ENCODE measurements around the gene ISM1.

Gene ISM1

DNA sequence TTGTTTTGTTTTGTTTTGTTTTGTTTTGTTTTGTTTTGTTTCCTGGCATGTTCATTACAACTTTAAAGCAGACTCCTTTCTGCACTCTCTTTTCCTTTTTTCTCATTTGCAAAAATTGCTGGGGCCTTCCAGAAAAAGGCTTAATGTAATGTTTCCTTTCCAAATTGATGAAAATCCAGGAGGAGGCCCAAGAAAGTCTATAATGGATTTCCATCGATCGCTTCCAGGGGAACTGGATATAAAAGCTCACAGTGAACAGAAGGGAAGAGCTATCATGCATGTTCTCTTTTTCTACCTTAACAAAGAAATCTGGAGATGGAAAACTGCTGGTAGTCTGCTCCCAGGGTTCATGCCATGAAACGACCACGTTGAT lies 28.7 kb downstream of the ISM1 start:
- TF ChIP-seq, protein P1, sequence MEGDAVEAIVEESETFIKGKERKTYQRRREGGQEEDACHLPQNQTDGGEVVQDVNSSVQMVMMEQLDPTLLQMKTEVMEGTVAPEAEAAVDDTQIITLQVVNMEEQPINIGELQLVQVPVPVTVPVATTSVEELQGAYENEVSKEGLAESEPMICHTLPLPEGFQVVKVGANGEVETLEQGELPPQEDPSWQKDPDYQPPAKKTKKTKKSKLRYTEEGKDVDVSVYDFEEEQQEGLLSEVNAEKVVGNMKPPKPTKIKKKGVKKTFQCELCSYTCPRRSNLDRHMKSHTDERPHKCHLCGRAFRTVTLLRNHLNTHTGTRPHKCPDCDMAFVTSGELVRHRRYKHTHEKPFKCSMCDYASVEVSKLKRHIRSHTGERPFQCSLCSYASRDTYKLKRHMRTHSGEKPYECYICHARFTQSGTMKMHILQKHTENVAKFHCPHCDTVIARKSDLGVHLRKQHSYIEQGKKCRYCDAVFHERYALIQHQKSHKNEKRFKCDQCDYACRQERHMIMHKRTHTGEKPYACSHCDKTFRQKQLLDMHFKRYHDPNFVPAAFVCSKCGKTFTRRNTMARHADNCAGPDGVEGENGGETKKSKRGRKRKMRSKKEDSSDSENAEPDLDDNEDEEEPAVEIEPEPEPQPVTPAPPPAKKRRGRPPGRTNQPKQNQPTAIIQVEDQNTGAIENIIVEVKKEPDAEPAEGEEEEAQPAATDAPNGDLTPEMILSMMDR (IDR thresholded peaks at IDR 0.05; ENCODE audit: low read depth, low read length), result no peak
- no peak for DNase-seq (ENCODE audit: extremely low read depth, low read depth)

DNA sequence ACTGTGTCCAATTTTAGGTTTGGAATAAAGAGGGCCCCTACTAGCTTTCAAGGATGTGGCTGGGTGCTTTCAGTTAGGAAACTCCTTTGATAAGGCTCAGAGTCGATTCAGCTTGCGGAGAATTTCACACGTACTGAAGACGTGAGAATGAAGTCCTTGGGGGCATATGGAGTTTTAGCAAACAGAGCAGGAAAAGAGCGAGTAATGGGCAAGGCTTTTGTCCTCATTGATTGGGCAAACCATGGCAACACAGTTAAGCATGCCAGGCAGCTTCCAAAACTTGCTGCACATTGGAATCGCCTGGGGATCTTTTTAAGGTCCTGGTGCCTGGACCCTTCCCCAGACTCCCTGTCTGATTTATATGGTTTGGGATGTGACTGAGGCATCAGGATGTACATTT lies 29.2 kb downstream of the ISM1 start:
- TF ChIP-seq, protein P1 (IDR thresholded peaks at IDR 0.05; ENCODE audit: low read depth, low read length), result no peak
- DNase-seq (ENCODE audit: extremely low read depth, low read depth), result no peak

DNA sequence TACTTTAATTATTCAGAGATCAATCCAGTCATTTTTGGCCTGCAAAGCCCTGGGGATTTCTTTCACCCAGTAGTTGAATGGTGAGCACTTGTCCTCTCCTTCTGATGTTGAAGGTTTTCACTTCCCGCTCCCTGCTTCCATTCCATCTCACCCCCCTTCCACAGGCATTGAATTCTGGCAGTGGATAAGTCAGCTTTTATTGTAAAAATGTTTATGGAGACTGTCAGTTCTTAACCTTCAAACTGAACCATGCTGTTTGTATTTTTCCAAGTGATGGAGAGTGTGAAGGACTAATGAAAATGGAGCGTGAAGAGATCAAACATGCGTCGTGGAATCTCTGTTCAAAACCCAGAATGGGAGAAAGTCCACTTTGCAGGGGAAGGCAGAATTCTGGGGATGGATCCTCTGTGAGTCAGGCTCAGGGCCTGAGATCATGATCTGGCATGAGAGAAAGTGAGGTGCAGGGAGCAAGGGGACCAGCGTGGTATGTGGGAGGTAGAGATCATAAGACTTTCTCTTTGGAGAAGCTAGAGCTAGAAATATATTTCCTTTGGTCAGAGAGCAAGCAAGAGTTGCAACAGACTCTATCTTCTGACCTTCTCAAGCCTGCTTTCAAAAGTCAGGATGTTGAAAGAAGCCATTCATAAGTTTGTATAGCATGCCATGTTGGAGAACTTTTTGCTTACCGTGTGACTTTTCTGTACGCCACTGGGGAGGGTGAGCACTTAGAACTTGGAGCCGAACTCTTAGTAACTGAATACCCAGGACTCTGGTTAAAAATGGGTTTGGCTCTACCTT lies 30.2 kb downstream of the ISM1 start:
- DNase-seq (ENCODE audit: extremely low read depth, low read depth), result no peak
- TF ChIP-seq, protein P1 (IDR thresholded peaks at IDR 0.05; ENCODE audit: low read depth, low read length), result no peak

DNA sequence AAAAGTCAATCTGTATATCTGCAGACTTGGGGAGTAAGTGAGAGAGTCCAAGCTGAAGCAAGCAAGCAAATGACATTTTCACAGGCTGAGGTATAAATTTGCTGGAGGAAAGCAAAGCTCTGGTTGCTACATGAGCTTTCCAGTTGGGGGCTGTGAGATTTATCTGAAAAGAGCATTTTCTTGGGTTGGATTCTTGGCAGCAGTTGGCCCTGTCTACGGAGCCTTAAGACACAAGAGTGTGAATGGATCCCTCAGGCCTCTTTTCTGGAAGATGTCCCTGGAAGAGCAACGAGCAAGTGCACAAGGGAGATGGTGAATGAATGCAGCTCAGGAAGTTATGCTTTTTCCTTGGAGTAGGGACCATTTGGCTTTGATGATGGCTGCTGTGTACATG lies 30.8 kb downstream of the ISM1 start:
- no peak for DNase-seq (ENCODE audit: extremely low read depth, low read depth)
- TF ChIP-seq, protein P1 (IDR thresholded peaks at IDR 0.05; ENCODE audit: low read depth, low read length), result no peak

DNA sequence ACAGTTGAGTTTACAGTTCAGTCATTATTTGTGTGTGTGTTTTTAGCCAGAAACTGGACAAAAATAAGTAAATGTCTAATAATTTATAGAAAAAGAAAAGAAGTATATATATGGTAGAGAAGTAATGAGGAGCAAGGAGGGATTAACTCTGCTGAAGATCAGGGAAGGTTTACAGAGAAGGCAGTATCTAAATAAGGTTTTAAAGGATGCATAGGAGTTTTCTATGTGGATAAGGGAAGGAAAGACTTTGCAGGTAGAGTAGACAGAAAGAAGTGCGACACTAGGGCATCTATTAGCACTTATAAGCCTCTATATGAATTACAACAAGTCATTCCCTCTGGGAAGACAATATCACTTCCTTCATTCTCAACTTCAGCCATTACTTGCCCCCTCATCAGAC lies 34.3 kb downstream of the ISM1 start:
- DNase-seq (ENCODE audit: extremely low read depth, low read depth), result no peak
- TF ChIP-seq, protein P1 (IDR thresholded peaks at IDR 0.05; ENCODE audit: low read depth, low read length), result no peak

DNA sequence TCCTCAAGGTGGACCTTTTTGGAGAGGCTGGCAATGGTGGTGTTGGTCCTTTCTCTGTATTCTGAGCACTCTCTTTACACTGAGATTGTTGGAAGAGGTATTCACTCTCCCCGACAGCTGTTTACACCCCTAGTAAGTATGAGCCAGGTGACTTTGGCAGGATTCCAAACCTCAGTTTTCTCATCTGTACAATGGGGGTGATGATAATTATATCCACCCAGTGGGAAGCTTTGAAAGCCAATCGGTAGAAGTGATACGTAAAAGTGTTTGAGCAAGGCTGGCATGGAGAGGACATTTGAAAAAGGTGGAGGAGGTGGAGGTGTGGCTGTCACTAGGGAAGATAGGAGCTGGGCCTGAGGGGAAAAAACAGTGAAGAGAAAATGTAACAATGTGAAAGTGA lies 35.5 kb downstream of the ISM1 start:
- DNase-seq (ENCODE audit: extremely low read depth, low read depth), result no peak
- TF ChIP-seq, protein P1 (IDR thresholded peaks at IDR 0.05; ENCODE audit: low read depth, low read length), result no peak

DNA sequence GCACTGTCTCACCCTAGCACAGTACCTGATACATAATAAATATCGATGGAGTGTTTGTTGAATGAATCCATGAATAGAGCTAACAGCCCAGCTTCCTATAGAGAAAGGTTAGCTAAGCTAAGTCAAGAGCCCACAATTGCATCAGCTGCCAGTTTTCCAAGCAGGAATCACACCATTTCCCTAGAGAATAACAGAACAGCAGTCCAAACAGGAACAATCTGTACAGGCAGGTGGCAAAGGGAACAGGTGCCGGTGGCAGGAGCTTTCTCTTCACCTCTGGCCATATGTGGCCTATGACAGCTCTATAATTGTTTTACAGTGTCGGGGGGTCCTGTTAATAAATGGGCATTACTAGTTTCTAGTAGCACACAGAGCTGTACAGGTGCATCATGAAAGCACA lies 38.8 kb downstream of the ISM1 start:
- DNase-seq (ENCODE audit: extremely low read depth, low read depth), result no peak
- TF ChIP-seq, protein P1 (IDR thresholded peaks at IDR 0.05; ENCODE audit: low read depth, low read length), result no peak

Measured in AG09319 (cell line).